Nephron (organoid): ENCODE results near the gene CYGB.
A peak's percentile ranks its signal among the peaks of the same experiment; 100 is the strongest.
"Not testable (repeated sequence)": the region's sequence is repeated elsewhere in the genome, so short reads cannot be mapped to it uniquely, and the experiment has no call there.

Source experiments
- H3K27ac Mint-ChIP-seq, 3 experiments: 2 replicates each; pipeline ENCODE4 v1.8.0; 2020; ENCODE audit warnings: mixed read lengths in 3 of 3, mild to moderate bottlenecking in 2 of 3, moderate library complexity in 1 of 3
- H3K27me3 Mint-ChIP-seq: 2 replicates; pipeline ENCODE4 v1.8.0; 2021; ENCODE audit warnings: low read depth, mild to moderate bottlenecking, moderate library complexity, mixed read lengths
- H3K36me3 Mint-ChIP-seq: 2 replicates; pipeline ENCODE4 v1.8.0; 2020; ENCODE audit warnings: low read depth, mixed read lengths
- H3K4me1 Mint-ChIP-seq: 2 replicates; pipeline ENCODE4 v1.8.0; 2020; ENCODE audit warnings: mixed read lengths
- H3K4me3 Mint-ChIP-seq, 3 experiments: 2 replicates each; pipeline ENCODE4 v1.8.0; 2020; ENCODE audit warnings: mild to moderate bottlenecking in 3 of 3, mixed read lengths in 3 of 3, moderate library complexity in 2 of 3
- H3K9me3 Mint-ChIP-seq: 2 replicates; pipeline ENCODE4 v1.8.0; 2020; ENCODE audit warnings: mixed read lengths
- CTCF ChIP-seq, 3 experiments: fragments of 200-600 bp; sonication (generic); IDR thresholded peaks; one replicate each; pipeline ENCODE4 v1.5.0; 2021; ENCODE audit warnings: antibody characterized with exemption in 3 of 3; ENCODE audit not compliant: unreplicated experiment in 3 of 3

CYGB gene

GRCh38 chr17:76510831-76511244, 26.7 kb downstream of the CYGB start:
- no peak for TF ChIP-seq CTCF (IDR thresholded peaks at IDR 0.05; ENCODE audit: unreplicated experiment in 3 of 3)

DNA sequence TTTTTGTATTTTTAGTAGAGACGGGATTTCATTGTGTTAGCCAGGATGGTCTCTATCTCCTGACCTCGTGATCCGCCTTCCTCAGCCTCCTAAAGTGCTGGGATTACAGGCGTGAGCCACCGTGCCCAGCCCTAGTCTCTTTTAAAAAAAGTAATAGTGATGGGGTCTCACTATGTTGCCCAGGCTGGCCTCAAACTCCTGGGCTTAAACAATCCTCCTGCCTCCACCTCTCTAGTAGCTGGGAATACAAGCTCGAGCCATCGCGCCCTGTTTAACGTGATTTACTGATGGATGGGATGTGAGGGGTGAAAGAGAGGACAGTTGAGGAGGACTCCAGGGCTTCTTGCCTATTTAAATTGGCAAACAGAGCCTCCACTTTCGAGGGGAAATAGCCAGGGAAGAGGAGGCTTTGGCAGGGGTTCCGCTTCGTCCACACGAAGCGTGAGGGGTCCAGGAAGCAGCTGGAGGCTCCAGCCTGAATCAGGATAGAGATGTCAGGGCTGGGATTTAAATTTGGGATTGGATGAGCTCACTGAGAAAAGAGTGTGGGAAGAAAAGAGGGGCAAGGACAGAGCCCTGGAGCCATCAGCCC, 28.9 kb downstream of the CYGB start:
- not testable (repeated sequence) for H3K36me3 Mint-ChIP-seq, H3K9me3 Mint-ChIP-seq
- Mint-ChIP-seq H3K27me3 (peaks cover 18% of the 10 kb centered on the region), H3K27ac (peak overlapping the region in 2 of 3 experiments; percentile 19 to 52), H3K4me3 (peak overlapping the region in 2 of 3 experiments; percentile 0), H3K4me1 (peaks cover 26% of the 10 kb centered on the region)

More at GRCh38 chr17:76510831-76511244, 26.7 kb downstream of the CYGB start:
- H3K4me3 Mint-ChIP-seq, result no peak overlapping the region
- H3K27ac Mint-ChIP-seq, result peak overlapping the region in 2 of 3 experiments; percentile 16 to 21
- H3K36me3 Mint-ChIP-seq, result no peaks in the 10 kb centered on the region
- H3K4me1 Mint-ChIP-seq, result peaks cover 40% of the 10 kb centered on the region
- H3K27me3 Mint-ChIP-seq, result peaks cover 14% of the 10 kb centered on the region
- no peaks in the 10 kb centered on the region for H3K9me3 Mint-ChIP-seq

DNA sequence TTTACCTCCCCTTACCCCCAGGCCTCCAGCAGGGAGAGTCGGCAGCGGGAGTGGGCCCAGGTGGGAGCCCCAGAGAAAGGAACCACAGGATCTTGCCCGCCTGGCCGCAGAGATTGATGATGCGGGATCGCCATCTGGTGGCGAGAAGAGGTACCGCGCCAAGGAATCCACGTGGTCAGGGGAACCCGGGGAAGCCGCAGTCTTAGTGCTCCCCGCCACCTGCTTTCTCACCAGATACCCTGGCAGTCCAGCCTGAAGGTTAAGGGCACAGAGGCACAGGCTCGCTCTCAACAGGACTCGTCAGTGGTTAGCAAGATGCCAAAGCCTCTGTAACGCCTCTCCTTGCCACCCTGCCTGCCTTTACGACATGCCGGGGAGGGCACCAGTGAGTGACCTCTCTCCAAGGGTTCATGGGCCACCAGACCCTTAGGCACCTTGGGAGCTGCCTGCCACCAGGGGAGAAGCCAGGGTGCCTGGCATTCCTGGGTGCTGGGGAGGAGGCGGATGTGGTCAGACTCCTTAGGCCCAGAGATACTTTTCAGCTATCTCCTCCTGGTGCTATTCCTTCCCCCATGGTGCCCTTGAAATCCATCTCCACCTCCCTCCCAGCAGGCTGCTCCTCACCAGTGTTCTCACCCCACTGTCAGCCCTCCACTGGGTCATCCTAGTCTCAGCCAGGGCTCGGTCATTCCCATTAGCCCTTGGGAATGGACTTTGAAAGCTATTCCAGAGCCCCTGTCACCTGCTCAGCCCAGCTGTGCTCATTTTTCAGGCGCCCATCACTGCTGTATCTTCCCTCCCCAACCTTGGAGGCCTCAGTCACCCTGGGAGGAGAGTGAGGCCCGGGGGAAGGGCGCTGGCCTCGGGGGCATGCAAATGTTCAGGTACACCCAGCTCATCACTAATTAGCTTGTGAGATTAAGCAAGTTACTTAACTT, 30.8 kb downstream of the CYGB start:
- H3K27ac Mint-ChIP-seq, result no peak overlapping the region
- no peak overlapping the region for H3K4me3 Mint-ChIP-seq
- no peaks in the 10 kb centered on the region for H3K9me3 Mint-ChIP-seq
- H3K4me1 Mint-ChIP-seq, result peaks cover 22% of the 10 kb centered on the region
- H3K36me3 Mint-ChIP-seq, result no peaks in the 10 kb centered on the region
- peaks cover 32% of the 10 kb centered on the region for H3K27me3 Mint-ChIP-seq
- peak; percentile 88 to 95 (median 94) for TF ChIP-seq CTCF (IDR thresholded peaks at IDR 0.05; ENCODE audit: unreplicated experiment in 3 of 3)

GRCh38 chr17:76504117-76504516, 33.4 kb downstream of the CYGB start:
- H3K36me3 Mint-ChIP-seq, result no peaks in the 10 kb centered on the region
- no peaks in the 10 kb centered on the region for H3K9me3 Mint-ChIP-seq
- H3K27ac Mint-ChIP-seq, result peak overlapping the region in 1 of 3 experiments; percentile 32
- H3K27me3 Mint-ChIP-seq, result peaks cover 35% of the 10 kb centered on the region
- H3K4me1 Mint-ChIP-seq, result peaks cover 19% of the 10 kb centered on the region
- H3K4me3 Mint-ChIP-seq, result peak overlapping the region in 2 of 3 experiments; percentile 47 to 69
- peak in 1 of 3 experiments; percentile 10 for TF ChIP-seq CTCF (IDR thresholded peaks at IDR 0.05; ENCODE audit: unreplicated experiment in 3 of 3)

DNA sequence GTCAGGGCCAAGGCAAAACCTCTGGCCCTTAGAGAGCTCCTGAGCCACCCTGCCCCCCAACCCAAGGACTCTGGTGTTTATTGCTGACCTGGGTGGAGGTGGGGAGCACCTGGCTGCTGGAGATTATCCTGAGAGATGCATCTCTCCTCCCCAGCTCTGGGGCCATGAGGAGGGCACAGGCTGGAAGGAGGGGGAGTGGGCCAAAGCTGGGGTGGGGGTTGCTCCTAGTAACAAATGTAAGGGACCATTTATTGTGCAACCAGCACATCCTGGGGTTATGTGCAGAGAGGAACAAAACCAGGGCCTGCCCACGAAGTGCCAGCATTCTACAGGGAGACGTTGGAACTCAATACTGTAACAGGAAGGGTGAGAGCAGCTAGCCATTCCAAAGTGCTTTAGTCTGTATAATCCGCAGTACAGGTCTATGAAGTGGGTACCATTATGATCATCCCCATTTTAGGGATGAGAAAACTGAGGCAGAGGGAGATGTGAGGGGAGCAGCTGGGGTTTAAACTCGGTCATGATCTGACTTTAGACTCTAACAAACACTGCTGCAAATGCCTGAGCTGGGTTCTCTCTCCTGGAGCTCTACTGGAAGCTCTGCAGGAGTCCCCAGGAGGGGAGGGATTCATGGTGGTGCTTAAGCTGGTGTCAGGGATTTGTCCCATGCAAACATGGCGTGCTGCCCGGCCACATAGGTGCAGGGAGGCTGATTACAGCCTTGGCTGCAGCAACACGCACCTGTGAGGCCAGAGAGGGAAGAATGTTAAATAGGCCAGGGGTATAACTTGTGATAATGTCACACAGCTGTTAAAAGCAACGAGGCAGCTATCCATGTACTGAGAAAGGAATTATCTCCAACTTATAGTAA, 34.9 kb downstream of the CYGB start:
- no peak overlapping the region for H3K27ac Mint-ChIP-seq
- H3K4me1 Mint-ChIP-seq, result peaks cover 25% of the 10 kb centered on the region
- no peak for TF ChIP-seq CTCF (IDR thresholded peaks at IDR 0.05; ENCODE audit: unreplicated experiment in 3 of 3)
- H3K27me3 Mint-ChIP-seq, result peaks cover 40% of the 10 kb centered on the region
- H3K4me3 Mint-ChIP-seq, result peak overlapping the region in 1 of 3 experiments; percentile 43
- H3K9me3 Mint-ChIP-seq, result no peaks in the 10 kb centered on the region
- no peaks in the 10 kb centered on the region for H3K36me3 Mint-ChIP-seq
